Astrocyte of the cerebellum (primary cell): ENCODE measurements around the gene TRIM34.

Experiments used
- DNase-seq: peaks from one replicate; pipeline ENCODE4 v3.0.0-alpha.2; 2011; ENCODE audit warnings: low read depth
- H3K4me3 ChIP-seq: 2 replicates; pipeline ENCODE4 v1.5.1; 2011; ENCODE audit warnings: mild to moderate bottlenecking, low read depth, low read length, moderate library complexity
- CTCF ChIP-seq: IDR thresholded peaks from 2 replicates; pipeline ENCODE4 v1.5.1; 2012; ENCODE audit warnings: low read length, low read depth, moderate library complexity, mild to moderate bottlenecking; ENCODE audit errors: missing control alignments
- in situ Hi-C: cut with HindIII; loops from 2 replicates; pipeline ENCODE4 v1.10.0; 2017; ENCODE audit warnings: low sequenced_read_pairs

Gene TRIM34

DNA sequence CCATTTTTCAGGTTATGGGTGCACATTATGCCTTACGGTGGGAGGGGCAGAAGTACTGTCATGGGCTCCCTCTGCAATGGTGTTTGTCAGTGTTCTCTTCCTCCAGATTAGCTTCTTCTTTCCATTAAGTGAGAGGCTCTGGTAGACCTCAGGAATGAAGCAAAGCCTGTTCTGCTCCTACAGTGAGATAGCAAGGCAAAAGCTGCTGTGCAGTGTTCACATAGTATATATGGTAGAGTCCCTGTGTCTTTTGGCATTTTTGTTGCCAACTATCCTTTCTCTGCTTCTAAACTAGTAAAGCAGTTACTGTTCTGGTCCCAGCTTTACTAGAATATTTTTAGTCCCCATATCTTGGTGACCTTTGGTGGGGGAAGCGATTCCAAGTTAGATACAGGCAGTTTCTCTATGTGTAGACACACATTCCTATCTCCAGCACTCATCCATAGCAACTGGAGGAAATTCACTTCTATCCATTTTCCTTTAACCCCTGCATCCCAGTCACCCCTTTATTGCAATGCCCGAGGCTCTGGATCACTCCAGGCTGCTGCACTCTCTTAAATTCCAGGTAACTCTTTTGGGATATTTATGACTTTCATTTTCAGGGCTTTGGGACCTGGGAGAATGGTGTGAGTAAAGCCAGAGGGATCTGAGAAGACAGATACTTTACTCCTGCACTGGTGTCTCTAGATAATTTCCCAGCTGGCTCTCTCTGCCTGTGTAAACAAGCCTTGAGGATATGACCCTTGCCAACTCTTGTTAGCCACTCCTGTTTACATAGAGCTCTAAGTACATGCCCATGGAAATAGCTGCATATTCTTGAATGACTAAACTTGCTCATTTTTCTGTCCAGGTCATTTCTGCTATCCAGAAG, 3.9 kb upstream of the TRIM34 start:
- in situ Hi-C loops = no loop called here
- peak; percentile 40 for DNase-seq
- TF ChIP-seq CTCF = no peak
- no peak overlapping the region for H3K4me3 ChIP-seq

GRCh38 chr11:5621580-5621979, 3.2 kb upstream of the TRIM34 start:
- in situ Hi-C loops = no loop called here
- no peak for DNase-seq
- no peak overlapping the region for H3K4me3 ChIP-seq
- no peak for TF ChIP-seq CTCF

GRCh38 chr11:5622802-5623201, 2.0 kb upstream of the TRIM34 start:
- no peak for TF ChIP-seq CTCF
- no peak overlapping the region for H3K4me3 ChIP-seq
- no peak for DNase-seq
- in situ Hi-C loops = no loop called here

GRCh38 chr11:5625281-5625680, 480 bp downstream of the TRIM34 start:
- in situ Hi-C loops = no loop called here
- no peak for TF ChIP-seq CTCF
- peak overlapping the region; percentile 39 for H3K4me3 ChIP-seq
- DNase-seq = no peak

DNA sequence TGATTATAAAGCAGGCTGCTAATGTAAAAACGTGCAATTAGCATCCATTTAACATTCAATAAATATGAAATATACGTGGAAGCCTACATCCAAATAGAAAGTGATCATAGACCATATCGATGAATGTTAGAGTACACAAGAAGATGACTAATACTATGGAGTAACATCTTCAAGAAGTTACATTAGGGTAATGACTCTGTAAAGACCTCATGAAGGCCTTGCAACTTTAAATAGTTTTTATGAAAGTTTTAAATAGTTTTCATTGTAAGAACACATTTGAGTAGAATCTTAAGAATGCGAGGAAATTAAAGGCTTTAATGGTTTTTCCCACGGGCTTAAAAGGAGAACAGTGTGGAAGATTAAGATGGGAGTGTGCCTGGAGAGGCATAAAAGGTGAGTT, 1.4 kb downstream of the TRIM34 start:
- in situ Hi-C loops = no loop called here
- no peak for DNase-seq
- TF ChIP-seq CTCF = no peak
- H3K4me3 ChIP-seq = no peak overlapping the region

DNA sequence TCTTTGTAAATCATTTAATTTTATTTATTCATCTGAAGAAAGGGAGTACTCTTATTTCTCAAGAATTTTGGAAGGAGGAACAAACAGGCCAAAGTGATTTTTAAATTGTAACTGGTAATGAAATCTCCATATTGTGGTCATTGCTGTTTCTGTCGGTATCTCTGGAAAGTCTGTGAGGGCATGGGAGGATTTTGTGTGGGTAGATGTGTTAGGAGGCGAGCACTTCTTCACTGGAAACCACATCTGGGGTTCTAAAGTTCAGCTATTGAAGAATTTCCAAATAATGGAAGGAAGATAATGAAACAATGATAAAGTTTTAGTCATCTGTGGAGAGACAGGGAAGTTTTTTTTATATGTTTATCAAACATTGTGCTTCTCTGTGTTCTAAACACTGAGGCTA, 6.6 kb downstream of the TRIM34 start:
- H3K4me3 ChIP-seq = no peak overlapping the region
- no peak for TF ChIP-seq CTCF
- DNase-seq = no peak
- in situ Hi-C loops = no loop called here
